GM23338 (cell line): ENCODE results near the gene SMARCA2. TPM values are rescaled to one million over a fixed set of nuclear protein-coding genes. Genes with fewer than 3 reads are reported as not detected.

Experiments used
- ATAC-seq: fragments of 200-7000 bp; cut with Tn5 transposase; 3 replicates; pipeline ENCODE4 v1.9.1; 2020
- DNase-seq: peaks from one replicate; pipeline ENCODE4 v3.0.0-alpha.2; 2015; ENCODE audit warnings: low spot score
- H2AFZ ChIP-seq: fragments of 200-600 bp; sonication (generic); 2 replicates; pipeline ENCODE4 v1.8.0; 2016; ENCODE audit warnings: antibody characterized with exemption, mild to moderate bottlenecking, moderate library complexity
- H3F3A ChIP-seq: fragments of 200-600 bp; sonication (generic); replicated peaks from 2 replicates; pipeline ENCODE4 v1.8.0; 2017; ENCODE audit warnings: antibody characterized with exemption, mixed run types, low read depth
- H3K27ac ChIP-seq: fragments of 200-600 bp; sonication (generic); 2 replicates; pipeline ENCODE4 v1.6.1; 2016; ENCODE audit warnings: low read depth
- H3K27me3 ChIP-seq: fragments of 200-600 bp; sonication (generic); 2 replicates; pipeline ENCODE4 v1.8.0; 2016; ENCODE audit warnings: mild to moderate bottlenecking, mixed run types, moderate library complexity; ENCODE audit not compliant: insufficient read depth
- H3K36me3 ChIP-seq: fragments of 200-600 bp; sonication (generic); 2 replicates; pipeline ENCODE4 v1.8.0; 2016; ENCODE audit warnings: mild to moderate bottlenecking; ENCODE audit not compliant: insufficient read depth
- H3K4me1 ChIP-seq: fragments of 200-600 bp; sonication (generic); 2 replicates; pipeline ENCODE4 v1.8.0; 2016; ENCODE audit warnings: mild to moderate bottlenecking, moderate library complexity; ENCODE audit not compliant: insufficient read depth
- H3K4me2 ChIP-seq: fragments of 200-600 bp; sonication (generic); 2 replicates; pipeline ENCODE4 v1.7.1; 2017; ENCODE audit warnings: mixed run types
- H3K4me3 ChIP-seq: fragments of 200-600 bp; sonication (generic); 2 replicates; pipeline ENCODE4 v1.6.1; 2016; ENCODE audit warnings: mixed run types
- H3K79me2 ChIP-seq: fragments of 200-600 bp; sonication (generic); replicated peaks from 2 replicates; pipeline ENCODE4 v1.8.0; 2017; ENCODE audit warnings: mild to moderate bottlenecking; ENCODE audit not compliant: insufficient read depth
- H3K9me2 ChIP-seq: fragments of 200-600 bp; sonication (generic); 2 replicates; pipeline ENCODE4 v1.8.0; 2017; ENCODE audit not compliant: insufficient read depth
- H4K20me1 ChIP-seq: fragments of 200-600 bp; sonication (generic); replicated peaks from 2 replicates; pipeline ENCODE4 v1.8.0; 2017; ENCODE audit warnings: mild to moderate bottlenecking; ENCODE audit not compliant: insufficient read depth
- H3K27ac Mint-ChIP-seq: 2 replicates; pipeline ENCODE4 v1.8.0; 2020; ENCODE audit warnings: inconsistent platforms, mild to moderate bottlenecking, moderate library complexity, mixed read lengths
- H3K27me3 Mint-ChIP-seq: 3 replicates; pipeline ENCODE4 v1.8.0; 2022; ENCODE audit warnings: low read depth, mild to moderate bottlenecking, moderate library complexity, mixed read lengths, inconsistent platforms; ENCODE audit not compliant: insufficient read depth, poor library complexity
- H3K36me3 Mint-ChIP-seq: 3 replicates; pipeline ENCODE4 v1.8.0; 2021; ENCODE audit warnings: low read depth, mild to moderate bottlenecking, inconsistent platforms, moderate library complexity, mixed read lengths
- H3K4me1 Mint-ChIP-seq: 3 replicates; pipeline ENCODE4 v1.8.0; 2020; ENCODE audit warnings: mild to moderate bottlenecking, inconsistent platforms, mixed read lengths
- H3K4me3 Mint-ChIP-seq: 3 replicates; pipeline ENCODE4 v1.8.0; 2021; ENCODE audit warnings: moderate library complexity, mild to moderate bottlenecking, inconsistent platforms, mixed read lengths
- H3K9me3 Mint-ChIP-seq: 3 replicates; pipeline ENCODE4 v1.8.0; 2020; ENCODE audit warnings: moderate library complexity, mild to moderate bottlenecking, inconsistent platforms, mixed read lengths
- CREB1 ChIP-seq: fragments of 250-450 bp; sonication (Bioruptor Pico); IDR thresholded peaks from 2 replicates; pipeline ENCODE4 v1.5.0; 2020; ENCODE audit warnings: low read depth, mild to moderate bottlenecking, moderate library complexity
- EZH2 ChIP-seq: fragments of 200-600 bp; sonication (generic); IDR thresholded peaks from one replicate; pipeline ENCODE4 v1.8.0; 2017; ENCODE audit warnings: antibody characterized with exemption, mild to moderate bottlenecking, low read depth; ENCODE audit not compliant: unreplicated experiment
- EZH2phosphoT487 ChIP-seq: fragments of 200-600 bp; sonication (generic); IDR thresholded peaks from one replicate; pipeline ENCODE4 v1.8.1; 2018; ENCODE audit warnings: antibody characterized with exemption; ENCODE audit not compliant: unreplicated experiment
- JUNB ChIP-seq: IDR thresholded peaks from one replicate; pipeline ENCODE4 v1.6.1; 2016; ENCODE audit warnings: antibody characterized with exemption; ENCODE audit not compliant: unreplicated experiment
- NANOG ChIP-seq: IDR thresholded peaks from 2 replicates; pipeline ENCODE4 v1.6.1; 2016; ENCODE audit warnings: antibody characterized with exemption, borderline replicate concordance
- POLR2AphosphoS5 ChIP-seq: IDR thresholded peaks from 2 replicates; pipeline ENCODE4 v1.6.1; 2016; ENCODE audit warnings: antibody characterized with exemption, low read depth
- STAT1 ChIP-seq: IDR thresholded peaks from one replicate; pipeline ENCODE4 v1.6.1; 2016; ENCODE audit warnings: antibody characterized with exemption; ENCODE audit not compliant: unreplicated experiment
- ZNF331 ChIP-seq: fragments of 250-450 bp; sonication (Bioruptor Pico); IDR thresholded peaks from 2 replicates; pipeline ENCODE4 v1.5.0; 2020; ENCODE audit warnings: low read depth, mild to moderate bottlenecking, moderate library complexity
- polyA plus RNA-seq: library from polyadenylated mRNA; unstranded; fragments of >200 nt; fragmentation: Nextera tagmentation; extraction: Ambion mirVana; gene quantifications from 2 replicates; pipeline ENCODE4 v1.2.1, GENCODE V29; 2016
- total RNA-seq: library from RNA; depleted of rRNA; stranded (reverse); fragments of >200 nt; shearing (Covaris generic); gene quantifications from 2 replicates; pipeline ENCODE4 v1.2.3, GENCODE V29; 2014
- TF ChIP-seq, protein P1 (sequence below), 2 experiments: fragments of 200-600 bp in 1 of 2; sonication (generic) in 1 of 2; conservative IDR thresholded peaks; 2 replicates each; pipeline versions ENCODE4 v1.5.1 to v1.6.1; 2016 to 2017; ENCODE audit warnings: antibody characterized with exemption in 2 of 2, low read depth in 2 of 2, mild to moderate bottlenecking in 2 of 2, moderate library complexity in 1 of 2

The SMARCA2 gene
- total and polyA plus RNA-seq, 2 experiments from 2014 or later = 21.7 to 21.9 TPM

DNA sequence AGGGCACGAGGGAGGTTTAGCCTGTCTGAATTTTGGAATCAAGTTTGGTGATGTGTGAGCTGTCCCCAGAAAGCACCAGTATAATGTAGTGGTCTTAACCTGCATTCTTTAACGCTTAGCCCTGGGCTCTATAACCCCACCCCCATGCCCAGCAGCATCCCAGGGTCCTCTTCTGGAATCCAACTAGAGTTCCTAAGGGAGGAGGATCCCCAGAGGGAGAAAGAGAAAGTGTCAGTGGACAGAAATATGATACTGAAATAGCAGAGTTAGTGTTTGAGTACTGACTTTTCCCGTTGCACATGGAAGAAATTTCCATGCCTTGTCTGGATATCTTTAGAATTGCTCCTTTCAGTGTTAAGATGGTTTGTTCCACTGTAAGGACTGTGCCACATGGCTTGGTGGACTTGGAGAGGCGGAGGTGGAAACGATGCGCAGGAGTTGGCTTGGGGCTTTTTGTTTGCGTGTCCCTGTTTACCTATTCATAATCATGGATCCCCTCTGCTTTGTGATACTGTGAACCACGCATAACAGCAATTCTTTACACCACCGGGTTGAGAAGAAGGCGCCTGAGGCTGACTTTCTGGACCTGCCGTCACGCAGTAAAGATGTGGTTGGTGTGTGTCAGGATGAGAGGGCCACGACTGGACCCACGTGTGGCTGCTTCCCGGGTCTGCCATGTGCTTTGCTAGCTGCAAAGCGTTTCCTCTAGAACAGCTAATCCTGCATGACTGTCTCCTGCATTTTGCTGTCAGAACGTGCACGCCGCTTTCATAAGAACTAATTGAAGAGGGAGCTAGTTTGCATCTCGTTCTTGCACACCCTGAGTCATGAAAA, 142.3 kb downstream of the SMARCA2 start:
- H3K4me3 ChIP-seq = peak overlapping the region; percentile 27; the same call in 1 of the 2 replicates
- H3K4me1 Mint-ChIP-seq = peaks cover 57% of the 10 kb centered on the region
- TF ChIP-seq CREB1 (CRISPR knock-in tag) = no peak
- peak overlapping the region; percentile 48 for H3K4me2 ChIP-seq
- H3K27ac ChIP-seq = peak overlapping the region; percentile 99
- H3K9me3 Mint-ChIP-seq = no peaks in the 10 kb centered on the region
- H3K27ac Mint-ChIP-seq = peak overlapping the region; percentile 98
- H3K4me3 Mint-ChIP-seq = peak overlapping the region; percentile 58
- peaks cover 34% of the 10 kb centered on the region for H3K4me1 ChIP-seq
- H4K20me1 ChIP-seq = no peaks in the 10 kb centered on the region
- ATAC-seq (peak; percentile 47), DNase-seq (peak; percentile 44)
- H2AFZ ChIP-seq = no peak overlapping the region; the same call in 1 of the 2 replicates
- H3K9me2 ChIP-seq = 0 out of 2 replicates have a peak, but pooled peaks cover 7% of the 10 kb centered on the region
- peaks cover 6% of the 10 kb centered on the region; the same call in 1 of the 2 replicates for H3F3A ChIP-seq
- no peaks in the 10 kb centered on the region for H3K79me2 ChIP-seq
- no peaks in the 10 kb centered on the region for H3K36me3 Mint-ChIP-seq
- no peaks in the 10 kb centered on the region for H3K27me3 ChIP-seq
- no peaks in the 10 kb centered on the region for H3K36me3 ChIP-seq
- peaks cover 4% of the 10 kb centered on the region for H3K27me3 Mint-ChIP-seq

DNA sequence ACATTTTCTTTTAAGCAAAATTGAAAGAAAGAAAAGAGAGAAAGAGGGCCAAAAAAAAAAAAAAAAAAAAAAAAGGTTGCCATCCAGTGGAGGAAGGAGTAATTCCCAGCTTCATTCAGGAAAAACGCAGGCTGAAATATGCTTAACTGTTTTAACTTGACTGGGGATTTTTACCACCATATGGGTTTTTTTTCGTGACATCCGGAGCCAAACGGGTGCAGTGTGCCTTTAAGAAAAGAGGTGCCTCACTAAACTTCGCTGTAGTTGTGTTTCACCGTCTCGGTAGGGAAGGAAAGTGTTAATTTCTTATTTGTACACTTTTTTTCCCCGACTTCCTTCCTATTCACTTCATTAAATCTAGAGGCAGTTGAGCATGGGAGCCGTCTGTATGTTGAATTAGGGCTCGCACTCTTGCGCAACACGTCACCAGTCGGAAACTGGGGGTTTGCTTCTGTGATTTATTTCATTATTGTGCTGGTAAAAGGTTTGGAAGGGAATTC, 143.0 kb downstream of the SMARCA2 start:
- Mint-ChIP-seq H3K36me3 (no peaks in the 10 kb centered on the region), H3K27me3 (peaks cover 4% of the 10 kb centered on the region), H3K4me3 (peak overlapping the region; percentile 70), H3K27ac (peak overlapping the region; percentile 98), H3K4me1 (peaks cover 61% of the 10 kb centered on the region), H3K9me3 (no peaks in the 10 kb centered on the region)
- DNase-seq = peak; percentile 76
- Histone ChIP-seq H3K9me2 (0 out of 2 replicates have a peak, but pooled peaks cover 7% of the 10 kb centered on the region), H3K79me2 (no peaks in the 10 kb centered on the region), H3K36me3 (no peaks in the 10 kb centered on the region), H4K20me1 (no peaks in the 10 kb centered on the region), H3K4me1 (peaks cover 34% of the 10 kb centered on the region), H3K27me3 (no peaks in the 10 kb centered on the region), H3F3A (peaks cover 6% of the 10 kb centered on the region; the same call in 1 of the 2 replicates), H3K4me2 (peak overlapping the region; percentile 48), H3K4me3 (peak overlapping the region; percentile 27), H2AFZ (no peak overlapping the region; the same call in 1 of the 2 replicates), H3K27ac (peak overlapping the region; percentile 99)
- peak; percentile 73 for ATAC-seq
- TF ChIP-seq EZH2 (no peak), STAT1 (no peak), POLR2AphosphoS5 (no peak), JUNB (no peak), CREB1 (CRISPR knock-in tag) (peak; percentile 37; the same call in 1 of the 2 replicates), NANOG (no peak), EZH2phosphoT487 (no peak), ZNF331 (CRISPR knock-in tag) (no peak)
- TF ChIP-seq, protein P1, sequence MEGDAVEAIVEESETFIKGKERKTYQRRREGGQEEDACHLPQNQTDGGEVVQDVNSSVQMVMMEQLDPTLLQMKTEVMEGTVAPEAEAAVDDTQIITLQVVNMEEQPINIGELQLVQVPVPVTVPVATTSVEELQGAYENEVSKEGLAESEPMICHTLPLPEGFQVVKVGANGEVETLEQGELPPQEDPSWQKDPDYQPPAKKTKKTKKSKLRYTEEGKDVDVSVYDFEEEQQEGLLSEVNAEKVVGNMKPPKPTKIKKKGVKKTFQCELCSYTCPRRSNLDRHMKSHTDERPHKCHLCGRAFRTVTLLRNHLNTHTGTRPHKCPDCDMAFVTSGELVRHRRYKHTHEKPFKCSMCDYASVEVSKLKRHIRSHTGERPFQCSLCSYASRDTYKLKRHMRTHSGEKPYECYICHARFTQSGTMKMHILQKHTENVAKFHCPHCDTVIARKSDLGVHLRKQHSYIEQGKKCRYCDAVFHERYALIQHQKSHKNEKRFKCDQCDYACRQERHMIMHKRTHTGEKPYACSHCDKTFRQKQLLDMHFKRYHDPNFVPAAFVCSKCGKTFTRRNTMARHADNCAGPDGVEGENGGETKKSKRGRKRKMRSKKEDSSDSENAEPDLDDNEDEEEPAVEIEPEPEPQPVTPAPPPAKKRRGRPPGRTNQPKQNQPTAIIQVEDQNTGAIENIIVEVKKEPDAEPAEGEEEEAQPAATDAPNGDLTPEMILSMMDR (conservative IDR thresholded peaks at IDR 0.05; ENCODE audit: low read depth in 2 of 2) = peak in 1 of 2 experiments; percentile 19; a peak in 1 of 4 replicates
